CD4-positive, alpha-beta T cell treated with Interleukin-17A for 1 hour (primary cell): ENCODE data around the gene PRKACA.
A peak's percentile ranks its signal among the peaks of the same experiment; 100 is the strongest.

Experiments
- DNase-seq: peaks from one replicate; pipeline ENCODE4 v3.0.0-alpha.2; 2020

PRKACA gene

DNA sequence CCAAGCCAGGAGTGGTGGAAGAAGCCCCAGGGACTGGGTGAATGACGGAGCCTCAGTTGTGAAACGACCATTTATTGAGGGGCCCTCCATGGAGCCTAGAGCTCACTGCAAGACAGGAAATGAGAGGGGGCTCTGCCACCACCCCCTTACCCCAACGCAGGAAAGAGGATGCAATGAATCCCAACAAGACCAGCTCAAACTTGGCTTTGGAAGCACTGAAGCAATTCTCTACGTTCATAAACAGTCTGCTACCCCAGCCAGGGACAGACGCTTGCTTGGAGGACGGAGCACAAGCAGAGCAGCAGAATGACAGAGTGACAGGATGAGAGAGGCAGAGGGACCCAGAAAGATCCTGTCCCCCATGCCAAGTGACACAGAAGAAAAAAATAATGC is 1.0 kb downstream of the PRKACA start:
- no peak for DNase-seq

DNA sequence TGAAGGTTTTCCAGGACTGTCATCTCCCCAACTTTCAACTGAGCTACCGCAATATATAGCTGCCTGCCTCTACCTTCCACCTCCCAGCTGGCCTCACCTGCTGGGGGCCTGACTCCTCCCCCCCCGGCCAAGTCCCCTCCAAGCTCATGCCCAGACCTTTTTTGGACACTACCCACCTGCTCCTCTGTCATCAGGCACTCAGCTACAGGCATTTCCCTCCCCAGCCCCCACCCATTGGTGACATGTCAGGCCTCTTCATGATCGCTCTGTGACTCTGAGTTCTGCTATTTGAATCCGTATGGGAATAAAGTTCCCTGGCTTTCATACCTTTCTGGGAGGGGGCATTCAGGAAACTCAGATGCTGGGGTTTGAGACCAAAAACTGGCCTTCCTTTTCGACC is 1.8 kb downstream of the PRKACA start:
- DNase-seq, result no peak

DNA sequence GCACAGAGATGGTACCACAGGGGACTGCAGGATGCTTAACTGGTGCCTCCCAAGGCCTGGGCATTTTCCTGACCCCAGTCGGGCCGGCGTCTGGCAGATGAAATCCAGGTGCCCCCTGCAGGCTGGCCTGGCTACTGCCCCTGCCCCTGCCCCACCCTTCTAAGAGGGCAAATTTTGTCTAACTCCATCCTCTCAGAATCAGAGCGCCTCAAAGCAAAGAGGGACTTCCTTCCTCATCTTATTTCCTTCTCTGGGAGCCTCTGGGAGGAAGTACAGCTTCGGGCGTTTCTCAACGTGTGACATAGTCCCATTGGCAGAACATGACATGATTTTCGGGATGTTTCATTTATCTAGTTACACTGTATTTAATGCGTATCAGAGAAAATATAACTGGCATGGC is 2.7 kb downstream of the PRKACA start:
- peak; percentile 63 for DNase-seq

DNA sequence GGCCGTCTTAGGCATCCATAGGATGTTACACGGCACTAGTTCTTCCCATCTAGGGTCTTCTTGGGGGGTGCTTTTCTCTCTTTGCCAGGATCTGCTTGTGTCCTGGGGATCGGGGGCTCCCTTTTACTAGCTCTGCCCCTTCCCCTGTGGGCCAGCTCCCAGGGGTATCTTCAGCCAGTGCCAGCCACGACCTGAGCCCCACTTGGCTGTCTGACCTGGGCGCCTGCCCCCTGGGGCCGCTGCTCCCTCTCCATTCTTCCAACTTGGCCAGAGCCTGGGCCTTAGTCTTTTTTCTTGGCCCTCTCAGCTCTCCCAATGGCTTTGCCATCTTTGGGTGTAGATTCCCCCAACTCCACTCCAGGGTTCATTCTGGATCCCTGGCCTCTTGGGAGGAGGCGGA is 3.1 kb downstream of the PRKACA start:
- DNase-seq, result no peak

DNA sequence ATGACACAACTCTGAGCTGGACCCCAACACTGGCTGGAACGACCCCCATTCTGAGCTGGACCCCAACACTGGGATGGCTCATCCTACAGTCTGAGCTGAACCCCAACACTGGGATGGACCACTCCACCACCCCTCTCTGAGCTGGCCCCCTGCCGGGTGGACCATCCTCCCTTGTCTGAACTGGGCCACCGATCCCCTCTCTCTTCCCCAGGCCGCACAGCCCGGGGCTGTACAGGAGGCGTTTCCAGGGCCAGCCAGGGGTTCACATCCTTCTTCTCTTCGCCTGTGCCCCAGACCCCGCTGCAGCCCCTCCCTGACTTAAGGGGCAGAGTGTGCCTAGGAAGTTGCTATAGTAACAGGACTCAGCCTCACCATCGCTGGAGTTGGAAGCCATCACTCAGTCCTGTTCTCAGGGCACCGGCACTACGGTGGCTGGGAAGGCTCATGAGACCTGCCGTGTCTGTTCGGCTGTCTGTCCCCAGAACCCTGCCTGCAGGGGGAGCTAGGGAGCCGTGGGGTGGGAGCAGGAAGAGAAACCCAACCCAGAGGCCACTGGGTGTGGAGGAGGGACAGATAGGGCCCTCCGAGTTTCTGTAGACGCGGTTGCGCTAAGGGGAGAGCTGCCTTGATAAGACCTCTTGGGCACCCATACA is 3.7 kb downstream of the PRKACA start:
- DNase-seq, result peak; percentile 49

DNA sequence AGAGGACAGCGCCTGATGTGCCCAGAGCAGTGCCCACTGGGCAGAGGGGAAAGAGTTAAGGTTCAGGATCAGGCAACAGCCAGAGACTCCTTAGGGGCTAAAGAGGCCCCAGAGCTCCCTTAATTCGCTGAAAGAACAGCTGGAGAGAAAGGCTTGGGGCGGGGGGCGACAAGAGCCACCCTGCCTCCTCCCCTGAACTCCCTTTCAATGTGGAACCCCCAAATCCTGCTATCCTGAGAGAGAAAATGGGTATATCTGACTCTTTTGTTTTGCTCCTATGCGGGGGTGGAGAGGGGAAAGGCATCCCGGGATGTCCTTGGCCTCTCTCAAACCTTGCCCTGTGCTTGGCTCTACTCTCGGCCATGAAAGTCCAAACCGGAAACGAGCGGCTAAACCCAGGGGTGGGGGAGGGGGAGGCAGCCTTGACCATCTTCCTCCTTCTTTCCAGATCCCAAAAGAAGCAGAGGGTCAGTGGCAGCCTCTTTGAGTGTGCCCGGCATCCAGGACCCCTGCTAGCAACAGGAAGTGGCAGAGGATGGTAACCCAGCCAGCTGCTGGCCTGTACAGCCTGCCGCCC is 4.7 kb downstream of the PRKACA start:
- no peak for DNase-seq

DNA sequence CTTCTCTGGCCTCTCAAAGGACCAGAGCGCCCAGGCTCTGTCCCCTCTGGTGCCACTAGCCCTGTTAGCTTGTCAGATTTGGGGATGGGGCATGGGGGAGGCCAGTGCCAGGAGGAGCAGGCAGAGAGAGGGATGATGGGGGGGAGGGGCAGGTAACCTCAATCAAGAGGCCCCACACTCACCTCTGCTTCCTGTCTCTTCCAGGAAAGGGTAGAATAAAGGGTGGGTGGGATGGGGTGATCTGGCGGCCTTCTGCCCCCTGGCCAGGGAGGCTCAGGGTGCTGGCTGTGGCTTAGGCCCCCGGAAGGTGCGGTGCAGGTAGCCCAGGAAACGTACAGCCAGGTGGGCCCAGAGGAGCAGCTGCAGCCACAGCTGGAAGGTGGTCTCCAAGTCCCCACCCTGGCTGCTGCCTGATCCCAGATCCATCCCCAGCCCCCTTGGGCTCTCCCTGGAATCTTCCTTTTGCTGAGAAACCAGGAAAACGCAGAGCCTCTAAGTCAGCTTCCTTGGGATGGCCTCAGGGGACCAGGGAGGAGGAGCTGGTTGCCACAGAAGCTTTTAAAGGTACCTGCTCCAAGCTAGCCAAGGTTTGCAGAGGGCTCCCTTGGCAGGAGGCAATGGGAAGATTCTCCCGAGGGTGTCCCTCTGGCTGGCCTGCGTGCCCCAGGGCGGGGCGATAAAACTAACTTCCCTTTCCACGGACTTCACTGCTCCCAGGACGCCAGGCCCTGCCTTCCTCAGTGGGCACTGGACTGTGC is 5.3 kb downstream of the PRKACA start:
- no peak for DNase-seq

DNA sequence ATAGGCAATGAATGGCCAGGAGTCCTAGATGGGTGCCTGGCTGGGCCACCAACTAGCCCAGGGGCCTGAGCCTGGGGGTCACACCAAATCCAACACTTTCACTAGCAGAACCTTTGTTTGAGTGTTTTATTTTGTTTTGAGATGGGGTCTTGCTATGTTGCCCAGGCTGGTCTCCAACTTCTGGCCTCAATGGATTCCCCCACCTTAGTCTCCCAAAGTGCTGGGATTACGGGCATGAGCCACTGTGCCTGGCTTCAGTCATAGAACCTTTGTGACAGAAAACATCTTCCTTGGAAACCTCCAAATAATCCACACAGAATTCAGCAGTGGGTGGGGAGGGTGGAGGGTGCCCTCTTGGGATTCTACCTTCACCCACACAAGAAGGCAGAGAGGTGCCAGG is 6.1 kb downstream of the PRKACA start:
- no peak for DNase-seq

DNA sequence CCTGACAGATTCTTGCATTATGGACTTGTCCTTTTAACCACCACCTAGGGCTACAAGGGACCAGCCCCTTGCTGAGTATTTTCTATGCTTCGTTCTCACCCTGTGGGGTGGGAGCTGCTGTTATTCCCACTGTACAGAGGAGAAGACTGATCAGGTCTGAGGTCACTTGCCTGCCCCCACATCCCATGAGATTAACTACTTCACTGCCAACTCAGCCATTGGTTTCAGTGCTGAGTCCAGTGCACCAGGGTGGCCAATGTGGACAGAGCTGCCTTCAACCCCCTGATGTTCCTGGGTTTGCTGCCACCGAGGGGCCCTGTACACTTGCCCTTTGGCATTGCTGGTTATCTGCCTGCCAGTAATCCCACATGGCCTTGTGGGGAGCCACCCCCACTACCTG is 6.9 kb downstream of the PRKACA start:
- DNase-seq, result no peak

DNA sequence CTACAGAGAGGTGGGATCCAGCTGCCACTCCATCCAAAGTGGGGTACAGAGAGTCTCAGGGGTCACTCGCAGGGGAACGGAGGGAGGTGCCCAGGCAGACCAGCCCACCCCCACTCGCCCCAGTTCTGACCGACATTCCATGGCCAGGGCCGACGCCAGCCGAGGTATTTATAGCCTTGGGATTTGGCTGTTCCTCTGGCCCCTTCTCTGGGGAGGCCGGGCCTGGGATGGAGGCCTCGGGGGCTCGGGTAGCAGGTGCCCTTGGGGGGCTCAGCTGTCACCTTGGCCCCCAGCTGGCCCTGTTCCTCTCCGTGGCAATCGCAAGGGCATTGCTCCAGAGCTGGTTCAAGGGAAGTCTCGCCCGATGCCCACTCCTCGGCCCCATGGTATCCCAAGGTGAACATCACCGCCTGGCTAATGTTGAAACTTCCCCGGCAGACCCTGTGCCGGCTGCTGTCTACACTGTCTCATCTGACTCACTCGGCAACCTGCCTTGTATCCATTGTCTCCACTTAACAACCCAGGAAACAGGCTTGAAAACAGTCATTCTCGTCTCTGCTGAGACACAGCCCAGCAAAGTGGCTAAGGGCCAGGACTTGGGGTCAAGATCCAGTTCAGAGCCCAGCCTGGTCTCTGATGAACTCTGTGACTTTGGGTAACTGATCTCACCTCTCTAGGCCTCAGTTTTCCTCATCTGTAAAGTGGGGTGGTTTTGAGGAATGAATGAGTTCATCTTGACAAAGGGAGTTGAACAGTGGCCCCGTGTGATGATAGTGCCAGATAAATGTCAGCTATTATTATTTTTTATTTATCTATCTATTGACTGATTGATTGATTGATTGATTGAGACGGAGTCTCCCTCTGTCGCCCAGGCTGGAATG is 9.7 kb downstream of the PRKACA start:
- no peak for DNase-seq

DNA sequence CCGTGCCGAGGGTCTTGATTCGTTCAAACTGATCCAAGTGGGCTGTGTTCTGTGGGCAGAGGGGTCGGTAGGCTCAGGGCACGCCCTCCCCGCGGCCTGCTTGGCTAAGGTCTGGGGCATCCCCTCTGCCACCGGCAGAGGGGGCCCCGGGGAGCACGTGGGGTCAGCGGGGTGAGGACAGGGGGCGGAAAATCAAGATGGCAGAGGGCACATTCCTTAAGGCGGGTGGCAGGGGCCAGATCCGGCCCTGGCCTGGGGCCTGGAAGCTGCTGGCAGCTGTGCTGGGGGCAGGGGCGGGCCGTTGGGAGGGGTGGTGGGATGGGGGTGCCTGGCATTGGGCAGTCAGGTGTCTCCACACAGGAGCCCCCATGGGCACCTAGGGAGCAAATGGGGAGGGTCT is 10.7 kb downstream of the PRKACA start:
- no peak for DNase-seq

DNA sequence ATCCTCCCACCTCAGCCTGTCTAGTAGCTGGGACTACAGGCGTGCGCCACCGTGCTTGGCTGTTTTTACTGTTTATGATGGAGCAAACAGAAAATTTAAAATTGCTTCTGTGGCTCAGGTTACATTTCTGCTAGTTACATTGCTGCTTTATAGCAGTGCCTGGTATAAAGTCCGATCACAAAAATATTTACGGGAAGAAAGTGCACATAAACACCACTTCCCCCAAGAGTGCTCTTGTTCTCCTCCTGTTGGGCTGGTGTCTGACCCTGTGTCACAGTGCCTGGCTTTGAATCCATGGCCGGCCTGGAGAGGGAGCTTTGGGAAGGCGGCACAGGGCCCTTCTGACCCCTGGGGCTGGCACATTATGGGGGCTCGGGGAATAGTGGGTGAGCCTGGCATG is 11.9 kb downstream of the PRKACA start:
- no peak for DNase-seq

DNA sequence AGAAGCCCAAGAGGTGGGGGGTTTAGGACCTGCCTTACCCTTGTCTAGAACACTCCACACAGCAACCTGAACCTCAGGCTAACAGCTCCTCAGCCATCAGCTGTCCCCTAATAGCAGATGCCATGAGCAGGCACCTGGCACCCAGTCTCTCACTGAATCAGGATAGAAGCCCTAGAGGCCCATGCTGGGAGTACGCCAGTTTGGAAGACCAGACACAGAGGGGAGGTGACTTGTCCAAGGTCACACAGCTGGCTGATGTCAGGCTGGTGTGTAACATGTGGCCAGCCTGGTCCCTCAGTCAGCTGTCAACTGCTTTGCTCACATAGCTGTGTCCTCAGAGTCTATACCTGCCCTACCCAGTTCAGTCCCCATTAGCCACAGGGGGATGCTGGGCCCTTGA is 14.3 kb downstream of the PRKACA start:
- DNase-seq, result no peak

DNA sequence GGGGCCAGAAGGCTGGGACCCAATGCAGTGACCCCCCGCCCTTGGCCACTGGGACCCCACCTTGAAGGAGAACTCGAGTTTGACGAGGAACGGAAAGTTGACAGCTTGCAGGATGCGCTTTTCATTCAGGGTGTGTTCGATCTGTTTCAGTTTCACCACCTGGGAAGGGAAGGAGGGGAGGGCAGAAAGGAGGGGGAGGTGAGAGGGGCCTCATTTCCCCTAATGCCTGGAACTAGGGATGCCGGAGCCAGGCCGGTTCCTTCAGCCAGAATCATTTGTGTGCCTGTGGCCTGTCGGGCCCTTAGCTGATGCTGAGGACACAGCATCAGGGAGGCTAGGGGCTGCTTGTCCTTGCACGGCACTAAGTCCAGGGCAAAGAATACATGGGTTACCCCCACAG is 14.8 kb downstream of the PRKACA start:
- DNase-seq, result no peak

DNA sequence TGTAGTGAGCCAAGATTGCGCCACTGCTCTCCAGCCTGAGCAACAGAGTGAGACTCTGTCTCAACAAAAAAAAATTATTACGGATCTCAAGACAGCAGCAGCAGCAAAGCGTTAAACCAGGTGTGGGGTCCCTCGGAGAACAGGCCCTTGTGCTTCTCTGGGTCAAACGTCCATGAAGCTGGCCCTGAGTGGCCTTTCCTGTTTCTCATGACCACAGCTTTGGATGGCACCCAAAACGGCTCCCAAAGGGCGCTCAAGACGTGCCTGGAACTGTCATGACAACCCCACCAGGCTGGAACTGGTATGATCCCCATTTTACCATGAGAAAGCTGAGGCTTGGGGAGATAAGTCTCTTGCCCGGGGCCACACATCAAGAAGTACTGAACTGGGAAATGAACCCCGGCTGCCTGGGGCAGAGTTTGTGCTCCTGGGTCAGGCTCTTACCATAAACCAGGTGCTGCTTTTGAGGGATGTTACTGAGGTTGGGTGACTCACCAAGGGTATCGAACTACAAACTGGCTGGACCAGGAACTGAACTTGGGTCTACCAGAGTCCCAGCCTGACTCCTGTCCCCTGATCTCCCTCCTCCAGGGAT is 15.4 kb downstream of the PRKACA start:
- DNase-seq, result no peak

DNA sequence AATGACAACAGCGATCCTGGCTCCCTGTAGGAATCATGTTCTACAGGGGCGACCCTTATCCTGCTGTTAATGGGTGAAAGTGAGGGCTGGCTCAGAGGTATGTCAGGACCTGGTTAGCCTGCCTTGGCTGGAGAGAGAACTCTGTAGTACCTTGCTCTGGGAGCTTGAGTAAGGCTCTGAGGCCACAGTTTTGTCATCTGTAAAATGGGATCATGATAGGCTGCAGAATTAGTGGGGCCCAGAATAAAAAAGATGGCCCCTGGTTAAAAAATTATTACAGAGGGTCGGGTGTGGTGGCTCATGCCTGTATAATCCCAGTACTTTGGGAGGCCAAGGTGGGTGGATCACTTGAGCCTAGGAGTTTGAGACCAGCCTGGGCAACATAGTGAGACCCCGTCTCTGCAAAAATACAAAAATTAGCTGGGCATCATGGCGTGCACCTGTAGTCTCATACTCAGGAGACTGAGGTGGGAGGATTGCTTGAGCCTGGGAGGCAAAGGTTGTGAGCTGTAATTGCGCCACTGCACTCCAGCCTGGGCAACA is 16.5 kb downstream of the PRKACA start:
- no peak for DNase-seq

DNA sequence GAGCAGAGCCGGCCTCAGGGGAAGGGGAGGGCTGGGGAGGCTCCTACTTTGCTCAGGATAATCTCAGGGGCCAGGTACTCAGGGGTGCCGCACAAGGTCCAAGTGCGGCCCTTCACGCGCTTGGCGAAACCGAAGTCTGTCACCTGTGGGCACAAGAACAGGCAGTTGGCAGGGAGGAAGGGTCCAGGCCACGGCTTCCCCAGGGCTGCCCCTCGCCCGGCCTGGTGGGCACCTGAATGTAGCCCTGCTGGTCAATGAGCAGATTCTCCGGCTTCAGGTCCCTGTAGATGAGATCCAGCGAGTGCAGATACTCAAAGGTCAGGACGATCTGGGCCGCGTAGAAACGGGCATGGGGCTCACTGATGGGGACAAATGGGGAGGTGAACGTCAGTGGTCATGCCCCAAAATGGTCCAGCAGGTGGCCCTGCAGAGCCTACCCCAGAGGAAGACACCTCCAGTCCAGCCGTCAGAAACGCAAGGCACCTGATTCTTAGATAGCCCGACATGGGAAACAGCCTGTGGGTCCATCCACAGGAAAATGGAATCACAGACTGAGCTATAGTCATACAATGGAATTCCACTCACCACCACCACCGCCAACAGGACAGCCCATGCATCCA is 19.9 kb downstream of the PRKACA start:
- DNase-seq, result no peak

DNA sequence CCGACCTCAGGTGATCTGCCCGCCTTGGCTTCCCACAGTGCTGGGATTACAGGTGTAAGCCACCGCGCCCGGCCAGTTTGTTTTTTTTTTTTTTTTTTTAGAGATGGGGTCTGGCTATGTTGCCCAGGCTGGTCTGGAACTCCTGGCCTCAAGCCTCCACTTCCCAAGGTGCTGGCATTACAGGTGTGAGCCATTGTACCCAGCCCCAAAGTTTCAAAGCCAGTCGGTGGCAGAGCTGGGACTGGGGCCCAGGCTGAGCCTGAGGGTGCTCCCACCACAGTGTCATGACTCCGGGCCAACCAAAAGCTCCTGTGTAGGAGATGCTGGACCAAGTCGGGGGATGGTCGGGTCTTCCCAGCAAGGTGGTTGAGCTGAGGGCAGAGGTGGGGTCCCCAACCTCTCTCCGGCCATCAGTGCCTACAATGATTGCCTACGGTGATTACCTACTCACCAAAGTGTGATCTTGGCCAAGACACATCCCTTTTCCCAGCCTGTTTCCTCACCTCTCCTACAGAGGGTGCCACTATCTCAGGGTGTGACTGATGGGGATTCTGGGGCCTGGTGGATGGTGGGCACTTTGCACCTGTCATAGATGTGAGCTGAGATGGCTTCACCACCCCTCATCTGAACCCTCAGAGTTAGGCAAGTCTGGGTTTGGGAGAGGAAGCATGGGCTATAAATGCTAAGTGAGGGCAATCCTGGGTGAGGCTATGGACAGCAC is 21.1 kb downstream of the PRKACA start:
- DNase-seq, result no peak

DNA sequence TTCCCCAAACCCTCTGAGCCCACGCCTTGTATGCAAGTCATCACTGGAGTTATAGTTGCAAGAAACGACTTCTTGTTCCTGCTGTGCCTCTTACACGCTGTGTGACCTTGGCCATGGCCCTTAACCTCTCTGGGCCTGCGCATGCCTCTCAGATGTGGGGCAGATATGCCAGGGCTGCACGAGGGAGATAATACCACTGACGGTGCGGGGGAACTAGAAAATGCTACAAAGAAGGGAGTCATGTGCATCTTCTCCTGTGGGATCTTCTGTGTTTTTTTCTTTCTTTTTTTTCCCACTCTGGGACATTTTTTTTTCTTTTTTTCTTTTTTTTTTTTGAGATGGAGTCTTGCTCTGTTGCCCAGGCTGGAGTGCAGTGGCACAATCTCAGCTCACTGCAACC is 22.7 kb downstream of the PRKACA start:
- no peak for DNase-seq

DNA sequence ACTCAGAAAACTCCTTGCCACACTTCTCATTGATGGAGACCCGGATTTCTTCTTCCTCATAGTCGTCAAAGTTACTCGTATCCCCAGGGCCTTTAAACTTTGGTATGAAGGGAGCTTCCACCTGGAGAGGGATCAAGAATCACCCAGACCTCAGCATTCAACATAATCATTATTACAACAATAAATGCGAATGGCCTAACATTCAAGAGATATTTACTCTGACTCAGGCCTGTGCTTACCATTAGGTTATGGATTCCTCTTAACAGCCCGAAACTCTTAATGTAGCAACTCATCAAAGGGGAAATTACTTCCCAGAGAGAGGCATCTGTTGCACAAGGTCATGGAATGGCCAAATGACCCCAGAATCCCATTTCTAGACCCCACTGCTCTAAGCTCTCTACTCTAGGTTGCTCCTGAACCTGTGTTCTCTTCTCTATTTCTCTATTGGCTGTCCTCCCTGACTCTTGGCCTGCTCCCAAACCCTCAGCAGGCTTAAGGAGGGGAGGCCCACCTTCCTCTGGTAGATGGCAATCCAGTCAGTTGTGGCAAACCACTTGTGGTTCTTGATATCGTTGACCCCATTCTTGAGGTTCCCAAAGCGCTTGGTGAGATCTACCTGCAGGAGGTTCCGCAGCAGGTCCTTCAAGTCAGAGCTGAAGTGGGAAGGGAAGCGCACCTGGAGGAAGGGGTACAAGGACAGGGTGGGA is 24.3 kb downstream of the PRKACA start:
- no peak for DNase-seq
